GM12878 (cell line): Measurements from ENCODE around the gene SNCB. TPM values are rescaled to one million over a fixed set of nuclear protein-coding genes. Genes with fewer than 3 reads are reported as not detected.

ENCODE experiments used
- CTCF ChIP-seq, 3 experiments: IDR thresholded peaks in 2 of 3; conservative IDR thresholded peaks in 1 of 3; 2 replicates each; pipeline ENCODE4 v1.5.1; 2011; ENCODE audit warnings: low read depth in 3 of 3, low read length in 3 of 3, mild to moderate bottlenecking in 3 of 3, control low read depth in 2 of 3, moderate library complexity in 2 of 3, inconsistent platforms in 1 of 3, mixed read lengths in 1 of 3; ENCODE audit not compliant: control insufficient read depth in 2 of 3, insufficient read depth in 1 of 3; ENCODE audit errors: extremely low read depth in 1 of 3
- MYC ChIP-seq: IDR thresholded peaks from 2 replicates; pipeline ENCODE4 v1.6.1; 2011; ENCODE audit warnings: mild to moderate bottlenecking, low read length, moderate library complexity, inconsistent platforms; ENCODE audit not compliant: insufficient read depth, insufficient replicate concordance, insufficient read length, severe bottlenecking
- POLR2A ChIP-seq: IDR thresholded peaks from 2 replicates; pipeline ENCODE4 v1.6.1; 2011; ENCODE audit warnings: low read depth, mild to moderate bottlenecking, low read length
- YBX1 ChIP-seq: fragments of 450-650 bp; IDR thresholded peaks from 2 replicates; pipeline ENCODE4 v1.6.1; 2016; ENCODE audit warnings: antibody characterized with exemption
- ZBTB11 ChIP-seq: fragments of 450-650 bp; formaldehyde crosslinking; IDR thresholded peaks from 2 replicates; pipeline ENCODE4 v1.5.0; 2022; ENCODE audit warnings: mild to moderate bottlenecking, missing genetic modification characterization
- ZNF592 ChIP-seq: fragments of 450-650 bp; IDR thresholded peaks from 2 replicates; pipeline ENCODE4 v1.6.1; 2017; ENCODE audit warnings: mild to moderate bottlenecking, moderate library complexity
- ZZZ3 ChIP-seq: IDR thresholded peaks from 2 replicates; pipeline ENCODE4 v1.6.1; 2011; ENCODE audit warnings: low read depth; ENCODE audit not compliant: control insufficient read depth, insufficient read length
- polyA plus RNA-seq, 11 experiments: library from polyadenylated mRNA; depleted of rRNA in 4 of 11; unstranded in 6 of 11; stranded (reverse) in 5 of 11; fragments of >200 nt; fragmentation: Nextera tagmentation in 4 of 11; fragmentation: Illumina TruSeq in 1 of 11; extraction: Ambion mirVana in 4 of 11; extraction: Trizol in 1 of 11; gene quantifications; 1 replicate in 1 of 11; 2 replicates in 10 of 11; pipeline versions ENCODE4 v1.2.1 to v1.2.3, GENCODE V29; 2011 to 2016; ENCODE audit warnings: inconsistent platforms in 2 of 11, missing spikeins in 2 of 11, low read depth in 1 of 11
- total RNA-seq, 4 experiments: library from RNA; depleted of rRNA in 3 of 4; stranded (reverse); fragments of >200 nt in 3 of 4; fragmentation: Illumina TruSeq in 1 of 4; extraction: Trizol in 1 of 4; gene quantifications; 2 replicates each; pipeline versions ENCODE4 v1.2.1 to v1.2.3, GENCODE V29; 2013 to 2021

Gene SNCB
- total and polyA plus RNA-seq, 10 of the 15 experiments (the other 5 are each of a cell fraction or from before 2014, with no cell fraction given): 0.75 TPM; not detected in 9

- no peak for TF ChIP-seq ZBTB11
- TF ChIP-seq ZZZ3: no peak
- TF ChIP-seq ZNF592: no peak
- TF ChIP-seq POLR2A: no peak
- TF ChIP-seq CTCF (IDR thresholded peaks at IDR 0.05 in 2 of 3, conservative IDR thresholded peaks at IDR 0.05 in 1 of 3; ENCODE audit: control insufficient read depth in 2 of 3, extremely low read depth in 1 of 3, insufficient read depth in 1 of 3, low read depth in 3 of 3, low read length in 3 of 3): no peak
- TF ChIP-seq MYC: no peak
- no peak for TF ChIP-seq YBX1
Measured at GRCh38 chr5:176659512-176659839, 29.1 kb upstream of the SNCB start (continued).
